ENCODE measurements around the gene GSTP1.
A peak's percentile ranks its signal among the peaks of the same experiment; 100 is the strongest.
"Not testable (repeated sequence)": the region's sequence is repeated elsewhere in the genome, so short reads cannot be mapped to it uniquely, and the experiment has no call there.

Gene GSTP1

GRCh38 chr11:67613960-67614715 is 30.5 kb downstream of the GSTP1 start:
- DNase-seq (ENCODE audit: low spot score) (no peak), FAIRE-seq (no peak)

DNA sequence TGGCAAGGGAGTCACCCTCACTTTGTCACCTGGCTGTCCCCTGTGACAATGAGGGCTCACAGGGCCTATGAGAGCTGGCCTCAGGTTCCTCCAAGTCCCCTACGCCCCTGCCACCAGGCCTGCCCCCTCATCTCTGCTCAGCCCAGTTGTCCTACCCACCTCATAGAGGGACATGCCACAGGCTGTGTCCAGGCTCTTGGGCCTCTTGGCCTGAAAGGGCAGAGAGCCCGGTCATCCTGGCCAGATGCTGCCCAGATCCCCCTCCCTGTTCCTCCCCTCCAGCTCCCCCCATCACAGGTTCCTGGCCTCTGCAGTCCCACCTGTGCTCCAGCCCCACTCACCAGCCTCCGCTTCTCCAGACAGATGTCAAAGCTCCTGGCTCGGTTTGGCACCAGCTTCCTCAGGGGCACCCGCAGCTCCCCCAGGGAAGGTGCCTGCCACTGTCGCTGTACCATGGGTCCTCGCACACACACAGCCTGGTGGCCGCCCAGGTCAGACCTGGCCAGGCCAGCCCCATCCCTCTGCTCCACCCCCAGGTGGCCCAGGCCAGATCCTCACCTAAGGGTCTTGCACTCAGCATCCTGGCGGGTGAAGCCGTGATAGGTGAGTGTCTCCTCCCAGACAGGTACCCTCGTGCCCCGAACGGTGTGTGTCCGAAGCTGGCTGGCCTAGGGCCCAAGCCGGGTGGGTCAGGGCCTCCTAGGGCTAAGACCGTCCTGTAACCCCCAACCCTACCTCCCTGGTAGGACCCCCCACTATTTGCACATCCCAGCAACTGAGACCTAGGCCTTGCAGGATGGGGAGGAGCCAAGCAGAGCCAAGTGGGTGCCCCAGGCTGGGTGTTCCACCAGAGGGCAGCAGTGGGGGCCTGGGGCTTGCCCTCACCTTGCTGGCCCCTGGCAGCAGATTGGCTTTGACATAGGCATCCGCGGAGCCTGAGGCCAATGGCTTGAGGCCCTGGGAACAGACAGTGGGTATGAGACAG is 31.4 kb downstream of the GSTP1 start:
- FAIRE-seq = no peak
- peak; percentile 16 for DNase-seq (ENCODE audit: low spot score)

GRCh38 chr11:67615728-67616430 is 32.3 kb downstream of the GSTP1 start:
- no peak for DNase-seq (ENCODE audit: low spot score)
- no peak for FAIRE-seq

DNA sequence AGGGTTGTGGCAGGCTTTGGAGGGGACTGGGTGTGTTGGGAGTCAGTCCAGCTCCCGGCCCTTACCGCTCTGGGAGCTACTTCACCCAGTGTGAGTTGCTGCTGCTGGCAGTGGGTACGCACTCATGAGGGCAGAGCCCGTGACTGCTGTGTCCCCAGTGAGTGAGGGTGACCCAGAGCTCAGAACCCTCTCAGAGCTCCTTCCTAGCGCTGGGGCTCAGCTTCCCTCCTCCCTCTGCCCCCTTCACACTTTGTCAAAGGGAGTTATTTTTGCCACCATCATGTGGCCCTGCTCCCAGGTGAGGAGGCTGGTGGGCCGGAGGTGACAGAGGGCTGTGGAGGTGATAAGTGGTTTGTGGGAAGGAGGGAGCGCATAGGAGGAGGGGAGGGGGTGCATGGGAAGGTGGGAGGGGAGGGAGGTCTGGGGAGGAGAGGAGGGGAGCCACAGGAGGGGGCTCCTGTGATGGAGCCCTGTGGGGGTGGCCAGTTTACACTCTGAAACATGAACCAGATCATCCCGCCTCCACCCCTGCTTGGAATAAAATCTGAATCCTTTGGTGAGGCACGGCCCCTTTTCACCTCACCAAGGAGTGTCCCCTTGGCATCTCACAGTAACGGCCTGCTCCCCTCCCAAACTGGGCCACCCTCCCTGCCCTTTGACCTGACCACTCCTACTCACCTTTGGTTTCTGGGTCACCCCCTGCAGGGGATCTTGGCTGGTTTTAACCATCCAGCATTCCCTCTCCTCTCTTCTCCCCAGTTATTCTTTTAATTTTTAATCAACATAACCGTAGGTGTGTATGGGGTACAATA is 33.0 kb downstream of the GSTP1 start:
- no peak for DNase-seq (ENCODE audit: low spot score)
- FAIRE-seq = no peak

GRCh38 chr11:67617243-67617953 is 33.8 kb downstream of the GSTP1 start:
- DNase-seq (ENCODE audit: low spot score) = no peak
- FAIRE-seq = no peak

- DNase-seq (ENCODE audit: low spot score); FAIRE-seq: not testable (repeated sequence)
These were observed 35.5 kb downstream of the GSTP1 start for GRCh38 chr11:67618901-67619659.

DNA sequence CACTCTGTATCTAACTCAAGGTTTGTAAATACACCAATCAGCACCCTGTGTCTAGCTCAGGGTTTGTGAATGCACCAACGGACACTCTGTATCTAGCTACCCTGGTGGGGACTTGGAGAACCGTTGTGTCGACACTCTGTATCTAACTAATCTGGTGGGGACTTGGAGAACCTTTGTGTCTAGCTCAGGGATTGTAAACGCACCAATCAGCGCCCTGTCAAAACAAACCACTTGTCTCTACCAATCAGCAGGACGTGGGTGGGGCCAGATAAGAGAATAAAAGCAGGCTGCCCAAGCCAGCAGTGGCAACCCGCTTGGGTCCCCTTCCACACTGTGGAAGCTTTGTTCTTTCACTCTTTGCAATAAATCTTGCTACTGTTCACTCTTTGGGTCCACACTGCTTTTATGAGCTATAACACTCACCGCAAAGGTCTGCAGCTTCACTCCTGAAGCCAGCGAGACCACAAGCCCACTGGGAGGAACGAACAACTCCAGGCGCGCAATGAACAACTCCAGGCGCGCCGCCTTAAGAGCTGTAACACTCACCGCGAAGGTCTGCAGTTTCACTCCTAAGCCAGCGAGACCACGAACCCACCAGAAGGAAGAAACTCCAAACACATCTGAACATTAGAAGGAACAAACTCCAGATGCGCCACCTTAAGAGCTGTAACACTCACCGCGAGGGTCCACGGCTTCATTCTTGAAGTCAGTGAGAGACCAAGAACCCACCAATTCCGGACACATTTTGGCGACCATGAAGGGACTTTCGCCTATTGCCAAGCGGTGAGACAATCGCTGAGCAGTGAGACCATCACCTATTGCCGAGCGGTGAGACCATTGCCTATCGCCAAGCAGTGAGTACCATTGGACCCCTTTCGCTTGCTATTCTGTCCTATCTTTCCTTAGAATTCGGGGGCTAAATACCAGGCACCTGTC is 36.3 kb downstream of the GSTP1 start:
- not testable (repeated sequence) for FAIRE-seq; DNase-seq (ENCODE audit: low spot score)

- FAIRE-seq; DNase-seq (ENCODE audit: low spot score): not testable (repeated sequence)
These were observed 37.0 kb downstream of the GSTP1 start for GRCh38 chr11:67620621-67621020.

GRCh38 chr11:67621928-67622327 is 38.3 kb downstream of the GSTP1 start:
- not testable (repeated sequence) for DNase-seq (ENCODE audit: low spot score)

DNA sequence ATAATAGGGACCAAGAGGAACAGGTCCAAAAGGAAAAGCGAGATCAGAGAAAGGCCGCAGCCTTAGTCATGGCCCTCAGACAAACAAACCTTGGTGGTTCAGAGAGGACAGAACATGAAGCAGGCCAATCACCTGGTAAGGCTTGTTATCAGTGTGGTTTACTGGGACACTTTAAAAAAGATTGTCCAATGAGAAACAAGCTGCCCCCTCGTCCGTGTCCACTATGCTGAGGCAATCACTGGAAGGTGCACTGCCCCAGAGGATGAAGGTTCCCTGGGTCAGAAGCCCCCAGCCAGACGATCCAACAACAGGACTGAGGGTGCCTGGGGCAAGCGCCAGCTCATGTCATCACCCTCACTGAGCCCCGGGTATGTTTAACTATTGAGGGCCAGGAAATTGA is 39.3 kb downstream of the GSTP1 start:
- not testable (repeated sequence) for FAIRE-seq; DNase-seq (ENCODE audit: low spot score)

More at GRCh38 chr11:67621928-67622327, 38.3 kb downstream of the GSTP1 start:
- not testable (repeated sequence) for FAIRE-seq

- not testable (repeated sequence) for DNase-seq (ENCODE audit: low spot score); FAIRE-seq
These were observed 40.2 kb downstream of the GSTP1 start for GRCh38 chr11:67623795-67624194.

- DNase-seq (ENCODE audit: low spot score); FAIRE-seq: not testable (repeated sequence)
These were observed 42.7 kb downstream of the GSTP1 start for GRCh38 chr11:67626131-67626833.

GRCh38 chr11:67626970-67627369 is 43.4 kb downstream of the GSTP1 start:
- DNase-seq (ENCODE audit: low spot score) = no peak
- FAIRE-seq = no peak

DNA sequence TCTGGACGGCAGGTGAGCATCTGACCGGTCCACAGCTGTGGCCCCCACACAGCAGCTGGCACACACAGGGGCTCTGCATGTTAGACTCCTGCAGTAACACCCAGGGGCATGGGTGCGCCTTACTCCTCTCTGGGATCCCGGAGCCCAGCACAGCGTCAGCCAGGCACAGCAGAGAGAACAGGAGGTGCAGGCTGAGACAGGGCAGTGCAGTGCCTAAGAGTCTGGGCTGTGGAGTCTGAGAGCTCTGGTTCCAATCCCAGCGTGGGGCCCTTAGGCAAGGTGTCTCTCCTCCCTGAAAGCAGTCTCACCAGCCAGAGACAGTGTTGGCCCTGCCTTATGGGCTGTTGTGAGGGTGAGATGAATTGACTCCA is 43.8 kb downstream of the GSTP1 start:
- DNase-seq (ENCODE audit: low spot score) (no peak), FAIRE-seq (no peak)

DNA sequence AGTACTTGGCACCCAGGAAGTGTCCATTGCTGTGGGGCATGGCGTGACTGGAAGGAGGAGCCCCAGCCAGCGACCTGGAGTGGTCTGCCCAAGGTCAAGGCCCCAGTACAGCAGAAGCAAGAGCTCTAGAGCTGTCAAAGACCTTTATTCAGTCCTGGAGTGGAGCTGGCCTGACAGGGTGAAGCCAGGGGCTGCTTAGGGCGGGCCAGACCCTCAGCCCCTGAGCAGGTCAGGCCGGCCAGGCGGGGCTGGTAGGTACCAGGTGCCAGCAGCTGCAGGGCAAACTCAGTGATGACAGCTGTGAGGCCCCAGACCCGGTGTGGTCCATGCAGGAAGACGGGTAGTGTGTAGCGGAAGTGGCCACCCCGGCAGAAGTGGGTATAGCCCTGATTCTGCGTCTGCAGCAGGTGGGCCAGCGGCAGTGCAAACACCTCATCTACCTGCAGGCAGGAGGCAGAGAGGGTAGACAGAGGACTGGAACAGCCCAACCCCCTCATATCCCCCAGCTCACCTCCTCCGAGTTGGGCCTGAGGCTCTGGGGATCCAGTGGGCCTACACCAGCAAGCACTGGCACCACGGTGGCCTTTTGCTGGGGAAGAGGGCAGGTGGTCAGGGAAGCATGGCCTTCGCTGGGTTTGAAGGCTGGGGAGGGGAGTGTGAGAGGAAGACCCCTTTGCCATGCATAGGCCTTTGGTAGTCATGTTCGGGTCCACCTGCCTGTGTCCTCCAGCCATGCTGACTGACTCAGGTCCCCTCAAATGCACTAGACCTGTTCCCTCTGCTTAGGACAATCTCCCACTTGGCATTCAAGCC is 44.4 kb downstream of the GSTP1 start:
- no peak for FAIRE-seq

DNA sequence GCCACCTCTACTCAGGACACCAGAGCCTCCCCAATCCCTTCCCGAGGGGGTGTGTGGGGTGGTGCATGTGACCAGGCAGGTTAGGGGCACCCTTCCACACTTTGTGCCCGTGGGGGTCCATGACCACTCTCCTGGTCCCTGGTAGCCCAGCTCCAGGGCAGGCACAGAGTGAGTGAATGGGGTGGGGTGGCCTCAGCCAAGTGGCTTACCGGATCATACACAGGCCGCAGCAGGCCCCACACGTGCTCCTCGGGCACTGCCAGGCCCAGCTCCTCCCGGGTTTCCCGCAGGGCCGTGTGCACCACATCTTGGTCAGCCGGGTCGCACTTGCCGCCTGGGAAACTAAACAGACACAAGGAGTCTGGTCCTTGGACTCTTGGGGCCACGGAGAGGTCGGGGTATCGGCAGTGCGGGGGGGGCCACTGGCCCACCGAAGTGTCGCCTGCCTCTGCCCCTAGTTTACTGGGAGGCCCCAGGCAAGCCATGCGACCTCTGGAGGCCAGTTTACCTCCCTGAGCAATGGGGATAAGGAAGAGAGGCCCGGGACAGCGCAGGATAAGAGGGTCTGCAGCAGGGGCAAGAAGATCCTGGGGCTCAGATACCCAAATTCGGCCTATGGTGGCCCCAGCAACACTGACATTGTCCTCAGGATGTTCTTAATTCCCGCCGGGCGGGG is 45.2 kb downstream of the GSTP1 start:
- no peak for DNase-seq (ENCODE audit: low spot score)
- FAIRE-seq = no peak

More for the DNA sequence above, 44.4 kb downstream of the GSTP1 start:
- no peak for DNase-seq (ENCODE audit: low spot score)

Data from RCC 7860 (cell line).